Esophagus muscularis mucosa (tissue), 4 donors: Measurements from ENCODE around the gene SCFD2.

Source experiments
- CTCF ChIP-seq, 3 experiments: fragments of 200-600 bp in 2 of 3; fragments of 450-650 bp in 1 of 3; sonication (generic) in 2 of 3; IDR thresholded peaks; one replicate each; pipeline ENCODE4 v1.5.1; 2017 to 2019; ENCODE audit warnings: antibody characterized with exemption in 3 of 3, mild to moderate bottlenecking in 2 of 3, moderate library complexity in 1 of 3
- EP300 ChIP-seq: sonication (generic); formaldehyde crosslinking; IDR thresholded peaks from one replicate; pipeline ENCODE4 v1.6.1; 2017; ENCODE audit warnings: antibody characterized with exemption
- POLR2AphosphoS5 ChIP-seq, 2 donors: sonication (generic); formaldehyde crosslinking; IDR thresholded peaks; one replicate each; pipeline ENCODE4 v1.6.1; 2017; ENCODE audit warnings: antibody characterized with exemption in 2 of 2

- TF ChIP-seq EP300: no peak
- no peak for TF ChIP-seq CTCF (IDR thresholded peaks at IDR 0.05)
- no peak for TF ChIP-seq POLR2AphosphoS5 (IDR thresholded peaks at IDR 0.05)
These were observed 370.4 kb downstream of the SCFD2 start for GRCh38 chr4:52995360-52996030.
